MM.1S (cell line): ENCODE results near the gene ZNF180.

Experiments used
- DNase-seq: peaks from one replicate; pipeline ENCODE4 v3.0.0-alpha.2; 2015
- H2AFZ ChIP-seq: fragments of 300-600 bp; sonication (generic); 2 replicates; pipeline ENCODE4 v1.6.0; 2016; ENCODE audit warnings: antibody characterized with exemption, low read length
- H3F3A ChIP-seq: fragments of 300-600 bp; sonication (generic); 2 replicates; pipeline ENCODE4 v1.6.1; 2016; ENCODE audit warnings: mild to moderate bottlenecking, antibody characterized with exemption, low read length, moderate library complexity, mixed read lengths; ENCODE audit not compliant: insufficient read depth
- H3K27ac ChIP-seq: fragments of 300-600 bp; sonication (generic); 2 replicates; pipeline ENCODE4 v1.5.1; 2016; ENCODE audit warnings: mild to moderate bottlenecking, low read length
- H3K27me3 ChIP-seq: fragments of 300-600 bp; sonication (generic); replicated peaks from 2 replicates; pipeline ENCODE4 v1.6.0; 2016; ENCODE audit warnings: low read length; ENCODE audit not compliant: insufficient read depth
- H3K36me3 ChIP-seq: fragments of 300-600 bp; sonication (generic); replicated peaks from 2 replicates; pipeline ENCODE4 v1.6.1; 2016; ENCODE audit warnings: mild to moderate bottlenecking, low read length, mixed read lengths; ENCODE audit not compliant: insufficient read depth
- H3K4me1 ChIP-seq: fragments of 300-600 bp; sonication (generic); 2 replicates; pipeline ENCODE4 v1.6.1; 2016; ENCODE audit warnings: low read length, mixed read lengths
- H3K4me2 ChIP-seq: fragments of 300-600 bp; sonication (generic); 2 replicates; pipeline ENCODE4 v1.6.0; 2016; ENCODE audit warnings: low read depth, low read length
- H3K4me3 ChIP-seq: fragments of 300-600 bp; sonication (generic); 2 replicates; pipeline ENCODE4 v1.5.1; 2016; ENCODE audit warnings: low read length, mixed read lengths
- H3K79me2 ChIP-seq: fragments of 300-600 bp; sonication (generic); 2 replicates; pipeline ENCODE4 v1.6.1; 2016; ENCODE audit warnings: mixed run types, low read length, mixed read lengths
- H3K9ac ChIP-seq: fragments of 300-600 bp; sonication (generic); 2 replicates; pipeline ENCODE4 v1.6.1; 2016; ENCODE audit warnings: low read length, mixed read lengths
- H3K9me2 ChIP-seq: fragments of 300-600 bp; sonication (generic); replicated peaks from 2 replicates; pipeline ENCODE4 v1.6.1; 2016; ENCODE audit warnings: mild to moderate bottlenecking, low read length, mixed read lengths; ENCODE audit not compliant: insufficient read depth
- H3K9me3 ChIP-seq: fragments of 300-600 bp; sonication (generic); replicated peaks from 2 replicates; pipeline ENCODE4 v1.6.1; 2016; ENCODE audit warnings: mild to moderate bottlenecking, low read length, mixed read lengths; ENCODE audit not compliant: insufficient read depth
- H4K20me1 ChIP-seq: fragments of 300-600 bp; sonication (generic); 2 replicates; pipeline ENCODE4 v1.6.1; 2016; ENCODE audit warnings: mild to moderate bottlenecking, low read length, moderate library complexity, mixed read lengths; ENCODE audit not compliant: insufficient read depth
- EZH2 ChIP-seq: fragments of 300-600 bp; sonication (generic); optimal IDR thresholded peaks from 2 replicates; pipeline ENCODE3; 2017; ENCODE audit warnings: low read depth, mild to moderate bottlenecking, antibody characterized with exemption, low read length, mixed read lengths
- EZH2phosphoT487 ChIP-seq: fragments of 300-600 bp; sonication (generic); IDR thresholded peaks from 2 replicates; pipeline ENCODE4 v1.6.1; 2018; ENCODE audit warnings: antibody characterized with exemption, low read length
- TF ChIP-seq, protein P1 (sequence below): fragments of 300-600 bp; sonication (generic); IDR thresholded peaks from 2 replicates; pipeline ENCODE4 v1.5.1; 2016; ENCODE audit warnings: antibody characterized with exemption, low read length, mixed read lengths

Gene ZNF180

DNA sequence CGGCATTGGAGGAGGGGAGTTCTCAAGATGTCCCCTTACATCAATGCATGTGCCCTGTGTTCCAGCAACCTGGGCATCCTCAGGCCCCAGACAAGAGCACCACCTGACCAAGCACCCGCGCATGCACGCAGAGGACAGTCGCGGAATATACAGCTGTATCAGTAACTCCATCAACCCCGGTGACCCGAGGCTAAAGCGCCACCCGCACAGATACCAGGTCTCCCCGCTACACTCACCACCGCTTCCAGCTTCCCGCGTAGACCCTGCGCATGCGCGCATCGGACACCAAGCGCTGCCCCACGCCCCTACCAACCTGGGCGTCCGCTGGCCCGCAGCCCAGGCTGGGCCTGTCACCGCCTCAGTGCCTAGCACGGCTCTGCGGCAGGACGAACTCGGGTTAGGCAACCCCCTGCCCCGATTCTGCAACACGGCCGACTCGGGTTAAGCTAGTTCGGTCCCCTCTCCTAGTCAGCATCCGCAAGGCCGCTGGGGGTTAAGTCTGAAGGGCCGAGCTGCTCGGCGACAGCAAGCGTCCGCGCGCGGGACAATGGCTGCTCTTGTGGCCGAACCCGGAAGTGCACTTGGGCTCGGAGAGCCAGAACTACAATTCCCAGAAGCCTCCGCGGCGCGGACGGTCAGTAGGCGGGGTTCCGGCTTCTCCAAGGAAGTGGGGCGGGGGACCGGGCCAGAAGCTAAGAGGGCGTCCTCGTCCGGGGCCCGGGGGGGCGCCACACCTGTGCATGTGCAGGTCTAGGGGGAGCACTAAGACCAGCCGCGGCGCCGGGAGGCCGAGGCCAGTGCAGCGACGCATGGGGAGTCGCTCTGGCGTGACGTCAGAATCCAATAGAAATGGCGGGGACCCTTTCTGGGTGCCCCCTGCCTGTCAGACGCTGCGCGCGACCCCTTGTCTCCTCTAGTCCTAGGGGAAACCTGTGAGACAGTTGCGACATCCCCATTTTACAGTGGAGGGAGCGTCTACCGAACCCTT, at the start of gene ZNF180:
Gene ZNF180 (minus strand): TSS at position 561 of the 988 bp plus-strand sequence. CDS start 3,188 bp downstream, outside the sequence.
- no peak for TF ChIP-seq EZH2
- TF ChIP-seq, protein P1, sequence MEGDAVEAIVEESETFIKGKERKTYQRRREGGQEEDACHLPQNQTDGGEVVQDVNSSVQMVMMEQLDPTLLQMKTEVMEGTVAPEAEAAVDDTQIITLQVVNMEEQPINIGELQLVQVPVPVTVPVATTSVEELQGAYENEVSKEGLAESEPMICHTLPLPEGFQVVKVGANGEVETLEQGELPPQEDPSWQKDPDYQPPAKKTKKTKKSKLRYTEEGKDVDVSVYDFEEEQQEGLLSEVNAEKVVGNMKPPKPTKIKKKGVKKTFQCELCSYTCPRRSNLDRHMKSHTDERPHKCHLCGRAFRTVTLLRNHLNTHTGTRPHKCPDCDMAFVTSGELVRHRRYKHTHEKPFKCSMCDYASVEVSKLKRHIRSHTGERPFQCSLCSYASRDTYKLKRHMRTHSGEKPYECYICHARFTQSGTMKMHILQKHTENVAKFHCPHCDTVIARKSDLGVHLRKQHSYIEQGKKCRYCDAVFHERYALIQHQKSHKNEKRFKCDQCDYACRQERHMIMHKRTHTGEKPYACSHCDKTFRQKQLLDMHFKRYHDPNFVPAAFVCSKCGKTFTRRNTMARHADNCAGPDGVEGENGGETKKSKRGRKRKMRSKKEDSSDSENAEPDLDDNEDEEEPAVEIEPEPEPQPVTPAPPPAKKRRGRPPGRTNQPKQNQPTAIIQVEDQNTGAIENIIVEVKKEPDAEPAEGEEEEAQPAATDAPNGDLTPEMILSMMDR: peak; percentile 34; the same call in 1 of the 2 replicates
- Histone ChIP-seq H3F3A (no peaks in the 10 kb centered on the region), H3K4me1 (no peaks in the 10 kb centered on the region; the same call in 1 of the 2 replicates), H3K4me3 (peak within 1 kb of the TSS; percentile 99), H3K4me2 (peak within 1 kb of the TSS; percentile 77), H3K9ac (peak within 1 kb of the TSS; percentile 70), H3K36me3 (peaks cover 2% of the 10 kb centered on the region; the same call in 1 of the 2 replicates), H2AFZ (peak within 1 kb of the TSS; percentile 98), H3K9me3 (no peaks in the 10 kb centered on the region), H3K27me3 (peaks cover 25% of the 10 kb centered on the region), H3K79me2 (peaks cover 16% of the 10 kb centered on the region), H4K20me1 (no peaks in the 10 kb centered on the region), H3K27ac (peak within 1 kb of the TSS; percentile 45; the same call in 1 of the 2 replicates), H3K9me2 (no peaks in the 10 kb centered on the region)
- DNase-seq: peak; percentile 96

DNA sequence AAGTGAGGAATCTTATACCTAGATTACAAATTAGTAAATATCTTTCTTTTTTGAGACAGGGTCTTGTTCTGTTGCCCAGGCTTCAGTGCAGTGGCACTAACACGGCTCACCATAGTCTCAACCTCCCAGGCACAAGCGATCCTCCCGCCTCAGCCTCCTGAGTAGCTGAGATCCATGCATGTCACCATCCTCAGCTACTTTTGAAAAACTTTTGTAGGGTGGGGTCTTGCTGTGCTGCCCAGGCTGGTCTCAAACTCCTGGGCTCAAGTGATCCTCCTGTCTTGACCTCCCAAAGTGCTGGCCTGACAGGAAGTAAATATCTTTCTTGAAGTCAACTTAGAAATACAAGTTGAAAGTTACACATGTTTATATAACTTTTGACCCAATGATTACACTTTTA, 49.2 kb upstream of the ZNF180 start:
- no peaks in the 10 kb centered on the region for H3K9me3 ChIP-seq
- no peaks in the 10 kb centered on the region for H4K20me1 ChIP-seq
- H3K79me2 ChIP-seq: no peaks in the 10 kb centered on the region
- no peaks in the 10 kb centered on the region for H3K4me1 ChIP-seq
- H2AFZ ChIP-seq: no peak overlapping the region
- H3K9ac ChIP-seq: no peak overlapping the region
- no peak for DNase-seq
- H3K4me3 ChIP-seq: no peak overlapping the region
- no peaks in the 10 kb centered on the region for H3F3A ChIP-seq
- H3K36me3 ChIP-seq: no peaks in the 10 kb centered on the region
- TF ChIP-seq EZH2phosphoT487 (no peak), EZH2 (no peak)
- TF ChIP-seq, protein P1: no peak
- no peak overlapping the region for H3K27ac ChIP-seq
- H3K27me3 ChIP-seq: peaks cover 2% of the 10 kb centered on the region; the same call in 1 of the 2 replicates
- no peaks in the 10 kb centered on the region for H3K9me2 ChIP-seq
- H3K4me2 ChIP-seq: no peak overlapping the region

DNA sequence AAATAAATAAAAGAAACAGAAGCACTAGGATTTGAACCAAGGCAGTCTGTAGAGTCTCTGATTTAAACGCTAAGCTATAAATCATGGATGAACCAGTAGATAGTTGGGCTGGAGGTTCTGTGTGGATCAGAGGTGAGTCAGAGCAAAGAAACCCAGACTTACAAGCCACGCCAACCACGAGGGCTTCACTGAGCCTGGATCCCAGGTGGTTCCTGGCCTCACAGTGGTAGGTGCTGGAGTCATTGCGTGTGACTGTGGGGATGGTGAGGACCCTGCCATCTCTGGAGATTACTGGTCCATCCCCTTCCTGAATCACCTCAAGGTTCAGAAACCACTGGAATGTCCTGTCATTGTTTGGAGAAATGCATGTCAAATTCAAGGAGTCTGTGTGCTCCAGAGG, 48.4 kb upstream of the ZNF180 start:
- no peaks in the 10 kb centered on the region; the same call in 1 of the 2 replicates for H3K27me3 ChIP-seq
- no peak overlapping the region for H3K4me3 ChIP-seq
- no peak overlapping the region for H3K9ac ChIP-seq
- no peaks in the 10 kb centered on the region for H3K36me3 ChIP-seq
- no peak overlapping the region for H3K27ac ChIP-seq
- H3K79me2 ChIP-seq: no peaks in the 10 kb centered on the region
- H4K20me1 ChIP-seq: no peaks in the 10 kb centered on the region
- H3K4me1 ChIP-seq: no peaks in the 10 kb centered on the region
- H3K9me2 ChIP-seq: no peaks in the 10 kb centered on the region
- H3F3A ChIP-seq: no peaks in the 10 kb centered on the region
- no peak for DNase-seq
- TF ChIP-seq EZH2 (no peak), EZH2phosphoT487 (no peak)
- TF ChIP-seq, protein P1: no peak
- H3K4me2 ChIP-seq: no peak overlapping the region
- no peak overlapping the region for H2AFZ ChIP-seq
- H3K9me3 ChIP-seq: no peaks in the 10 kb centered on the region
